Bronchial epithelial cell (primary cell): ENCODE measurements around the gene EPC1. TPM values are rescaled to one million over a fixed set of nuclear protein-coding genes. Genes with fewer than 3 reads are reported as not detected.

Source experiments
- DNase-seq: peaks from one replicate; pipeline ENCODE4 v3.0.0-alpha.2; 2010; ENCODE audit warnings: low read depth
- FAIRE-seq: peaks from 2 replicates; lab custom pipeline; 2011; peaks lifted over from hg19 to GRCh38; lab: Jason Lieb, UNC
- H3K27me3 ChIP-seq: 2 replicates; pipeline ENCODE4 v1.5.1; 2011; ENCODE audit warnings: low read length; ENCODE audit not compliant: control insufficient read depth, insufficient read depth
- H3K36me3 ChIP-seq: 2 replicates; pipeline ENCODE4 v1.5.1; 2011; ENCODE audit warnings: low read length; ENCODE audit not compliant: control insufficient read depth, insufficient read depth
- H3K4me3 ChIP-seq: 2 replicates; pipeline ENCODE4 v1.5.1; 2011; ENCODE audit warnings: mild to moderate bottlenecking, low read depth, low read length, control low read depth
- total RNA-seq: library from RNA; depleted of rRNA; stranded (reverse); fragments of >200 nt; gene quantifications from 2 replicates; pipeline ENCODE4 v1.2.1, GENCODE V29; 2014
- TF ChIP-seq, protein P1 (sequence below): IDR thresholded peaks from 2 replicates; pipeline ENCODE4 v1.5.1; 2011; ENCODE audit warnings: mild to moderate bottlenecking, moderate library complexity, low read length, control low read depth, inconsistent platforms; ENCODE audit not compliant: insufficient read depth, severe bottlenecking

Gene EPC1
- total RNA-seq, 1 donor from 2014 or later, result 12.6 TPM

DNA sequence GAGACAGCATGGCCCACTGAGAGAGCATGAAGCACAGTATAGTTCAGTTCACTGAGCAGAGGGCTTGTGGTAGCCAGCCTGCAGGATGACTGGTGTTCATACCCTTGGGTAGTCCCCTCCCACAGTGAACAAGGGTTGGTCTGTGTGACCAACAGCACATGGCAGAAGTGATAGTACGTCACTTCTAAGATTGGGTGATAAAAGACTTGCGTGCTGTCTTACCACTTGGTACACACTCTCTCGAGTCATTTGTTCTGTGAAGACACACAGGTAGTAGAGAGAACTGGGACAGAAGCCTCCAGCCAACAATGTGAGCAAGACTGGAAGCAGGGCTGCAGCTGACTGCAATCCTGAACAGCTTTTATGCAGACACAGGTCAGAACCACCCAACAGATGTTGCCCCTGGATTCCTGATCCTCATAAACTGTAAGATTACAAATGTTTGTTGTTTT is 14.6 kb downstream of the EPC1 start:
- peak; percentile 67 for DNase-seq
- H3K27me3 ChIP-seq, result no peaks in the 10 kb centered on the region
- TF ChIP-seq, protein P1, sequence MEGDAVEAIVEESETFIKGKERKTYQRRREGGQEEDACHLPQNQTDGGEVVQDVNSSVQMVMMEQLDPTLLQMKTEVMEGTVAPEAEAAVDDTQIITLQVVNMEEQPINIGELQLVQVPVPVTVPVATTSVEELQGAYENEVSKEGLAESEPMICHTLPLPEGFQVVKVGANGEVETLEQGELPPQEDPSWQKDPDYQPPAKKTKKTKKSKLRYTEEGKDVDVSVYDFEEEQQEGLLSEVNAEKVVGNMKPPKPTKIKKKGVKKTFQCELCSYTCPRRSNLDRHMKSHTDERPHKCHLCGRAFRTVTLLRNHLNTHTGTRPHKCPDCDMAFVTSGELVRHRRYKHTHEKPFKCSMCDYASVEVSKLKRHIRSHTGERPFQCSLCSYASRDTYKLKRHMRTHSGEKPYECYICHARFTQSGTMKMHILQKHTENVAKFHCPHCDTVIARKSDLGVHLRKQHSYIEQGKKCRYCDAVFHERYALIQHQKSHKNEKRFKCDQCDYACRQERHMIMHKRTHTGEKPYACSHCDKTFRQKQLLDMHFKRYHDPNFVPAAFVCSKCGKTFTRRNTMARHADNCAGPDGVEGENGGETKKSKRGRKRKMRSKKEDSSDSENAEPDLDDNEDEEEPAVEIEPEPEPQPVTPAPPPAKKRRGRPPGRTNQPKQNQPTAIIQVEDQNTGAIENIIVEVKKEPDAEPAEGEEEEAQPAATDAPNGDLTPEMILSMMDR, result no peak
- H3K36me3 ChIP-seq, result no peaks in the 10 kb centered on the region
- no peak overlapping the region for H3K4me3 ChIP-seq
- FAIRE-seq, result no peak

DNA sequence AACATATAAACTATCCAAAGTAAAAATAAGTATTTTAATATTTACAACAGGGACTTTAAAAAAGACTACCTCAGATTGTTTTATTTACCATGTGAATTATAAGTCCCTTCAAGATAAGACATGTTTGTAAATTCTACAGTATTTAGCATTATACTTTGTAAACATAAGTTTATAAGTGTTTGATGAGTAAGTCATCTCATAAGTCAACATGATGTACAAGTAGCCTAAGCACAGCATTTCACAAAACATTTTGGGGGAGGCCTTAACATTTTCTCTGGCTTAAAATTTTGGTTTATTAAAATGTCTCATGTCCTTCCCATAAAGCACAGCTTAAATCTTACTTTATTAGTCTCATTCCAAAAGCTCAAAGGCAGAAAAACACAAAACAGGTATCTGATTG is 15.4 kb downstream of the EPC1 start:
- no peaks in the 10 kb centered on the region for H3K36me3 ChIP-seq
- FAIRE-seq, result no peak
- no peak overlapping the region for H3K4me3 ChIP-seq
- TF ChIP-seq, protein P1, result no peak
- peak; percentile 67 for DNase-seq
- H3K27me3 ChIP-seq, result no peaks in the 10 kb centered on the region

DNA sequence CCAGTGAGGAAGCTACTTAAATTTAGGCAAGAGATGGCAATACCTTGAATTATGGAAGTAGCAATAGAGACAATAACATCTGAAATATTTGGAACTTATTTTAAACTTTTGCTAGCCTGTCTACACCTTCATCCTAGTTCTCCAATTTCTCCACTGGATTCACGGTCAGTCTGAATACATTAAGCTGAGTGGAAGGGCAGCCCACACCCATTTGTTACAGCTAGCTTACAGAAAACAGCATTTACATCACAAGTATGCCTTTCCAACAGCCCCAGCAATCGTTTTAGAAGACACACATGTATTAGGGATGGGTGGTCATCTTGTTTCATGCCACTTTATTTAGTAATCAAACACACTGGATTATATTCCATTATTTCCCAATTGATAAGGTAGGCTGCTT is 16.7 kb downstream of the EPC1 start:
- FAIRE-seq, result no peak
- Histone ChIP-seq H3K36me3 (no peaks in the 10 kb centered on the region), H3K27me3 (no peaks in the 10 kb centered on the region), H3K4me3 (no peak overlapping the region)
- no peak for DNase-seq
- TF ChIP-seq, protein P1, result no peak

DNA sequence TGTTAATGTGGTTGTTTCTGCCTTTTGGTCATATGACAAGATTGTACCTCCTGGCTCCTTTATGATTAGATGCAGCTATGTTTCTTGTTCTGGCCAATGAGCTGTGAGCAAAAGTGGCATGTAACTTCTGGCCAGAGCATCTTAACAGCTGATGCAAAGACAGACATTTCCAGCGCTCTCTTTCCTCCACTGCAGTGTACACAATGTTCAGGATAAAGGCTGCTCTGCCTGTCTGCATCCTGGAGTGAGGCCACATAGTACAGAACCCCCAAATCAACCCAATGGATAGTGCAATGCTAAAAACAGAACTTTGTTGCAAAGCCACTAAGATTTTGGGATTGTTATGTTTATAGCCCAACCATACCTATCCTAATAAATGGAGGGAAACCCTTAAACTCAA is 17.9 kb downstream of the EPC1 start:
- TF ChIP-seq, protein P1, result no peak
- no peak for DNase-seq
- Histone ChIP-seq H3K27me3 (no peaks in the 10 kb centered on the region), H3K4me3 (no peak overlapping the region), H3K36me3 (no peaks in the 10 kb centered on the region)
- FAIRE-seq, result no peak

DNA sequence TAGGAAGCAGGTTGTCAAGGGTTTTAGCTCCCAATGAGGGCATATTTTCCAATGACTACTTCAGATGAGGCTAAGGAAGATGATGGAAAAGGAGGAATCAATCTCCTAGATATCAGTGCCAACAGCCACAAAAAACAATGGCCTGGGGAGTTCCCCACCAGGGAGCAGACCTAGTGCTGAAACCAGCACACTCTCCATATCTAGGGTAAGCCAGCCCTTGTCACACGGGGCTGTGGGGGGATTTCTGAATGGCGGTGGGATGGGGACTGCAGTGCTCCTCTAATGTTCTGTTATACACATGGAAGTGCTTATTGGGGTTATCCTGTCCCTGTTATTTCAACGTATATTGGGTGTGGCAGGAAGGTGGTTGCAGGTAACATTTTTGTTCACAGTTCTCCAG is 18.5 kb downstream of the EPC1 start:
- TF ChIP-seq, protein P1, result no peak
- FAIRE-seq (no peak), DNase-seq (no peak)
- H3K36me3 ChIP-seq, result no peaks in the 10 kb centered on the region
- no peaks in the 10 kb centered on the region for H3K27me3 ChIP-seq
- no peak overlapping the region for H3K4me3 ChIP-seq

DNA sequence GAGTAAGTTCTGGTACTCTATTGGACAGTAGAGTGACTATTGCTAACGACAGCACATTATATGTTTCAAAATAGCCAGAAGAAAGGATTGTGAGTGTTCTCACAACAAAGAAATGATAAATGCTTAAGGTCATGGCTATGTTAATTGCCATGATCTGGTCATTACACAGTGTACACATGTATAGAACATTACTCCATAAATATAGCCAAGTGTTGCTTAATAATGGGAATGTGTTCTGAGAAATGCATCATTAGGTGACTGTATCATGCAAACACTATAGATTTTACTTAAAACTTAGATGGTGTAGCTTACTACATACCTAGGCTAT is 19.6 kb downstream of the EPC1 start:
- Histone ChIP-seq H3K4me3 (no peak overlapping the region), H3K36me3 (no peaks in the 10 kb centered on the region), H3K27me3 (no peaks in the 10 kb centered on the region)
- peak; percentile 71 for DNase-seq
- no peak for FAIRE-seq
- TF ChIP-seq, protein P1, result no peak
